Thoracic aorta (tissue), 2 donors: Measurements from ENCODE around the gene C6orf52. TPM values are rescaled to one million over a fixed set of nuclear protein-coding genes. Genes with fewer than 3 reads are reported as not detected.
A peak's percentile ranks its signal among the peaks of the same experiment; 100 is the strongest.
"Not testable (repeated sequence)": the region's sequence is repeated elsewhere in the genome, so short reads cannot be mapped to it uniquely, and the experiment has no call there.

ENCODE experiments used
- ATAC-seq: fragments of 150-250 bp; one replicate; pipeline ENCODE4 v1.8.0; 2017; ENCODE audit warnings: low read depth; ENCODE audit not compliant: insufficient number of reproducible peaks, low FRiP score
- DNase-seq: peaks from one replicate; pipeline ENCODE4 v3.0.0-alpha.2; 2020; ENCODE audit warnings: low spot score
- H3K27ac ChIP-seq, 2 donors: fragments of 200-600 bp; sonication (generic); 1 replicate in 1 of 2; 2 replicates in 1 of 2; pipeline ENCODE4 v1.5.1; 2016; ENCODE audit warnings: mild to moderate bottlenecking in 2 of 2, moderate library complexity in 2 of 2
- H3K27me3 ChIP-seq: fragments of 200-600 bp; sonication (generic); replicated peaks from 2 replicates; pipeline ENCODE4 v1.6.0; 2016; ENCODE audit warnings: mild to moderate bottlenecking; ENCODE audit not compliant: insufficient read depth
- H3K36me3 ChIP-seq: fragments of 200-600 bp; sonication (generic); one replicate; pipeline ENCODE4 v1.5.1; 2016
- H3K4me1 ChIP-seq, 2 donors: fragments of 200-600 bp; sonication (generic); 1 replicate in 1 of 2; 2 replicates in 1 of 2; pipeline versions ENCODE4 v1.5.1 to v1.6.0; 2016; ENCODE audit warnings: low read depth in 2 of 2, mild to moderate bottlenecking in 1 of 2; ENCODE audit not compliant: control insufficient read depth in 1 of 2
- H3K4me3 ChIP-seq: fragments of 200-600 bp; sonication (generic); 2 replicates; pipeline ENCODE4 v1.5.1; 2016; ENCODE audit warnings: mild to moderate bottlenecking
- H3K9me3 ChIP-seq: fragments of 200-600 bp; sonication (generic); 2 replicates; pipeline ENCODE4 v1.5.1; 2016
- total RNA-seq, 2 donors: library from RNA; depleted of rRNA; stranded (reverse); fragments of >200 nt; gene quantifications; one replicate each; pipeline versions ENCODE4 v1.1.0 to v1.2.3, GENCODE V29; 2016
- TF ChIP-seq, protein P1 (sequence below): fragments of 200-600 bp; sonication (generic); IDR thresholded peaks from one replicate; pipeline ENCODE4 v1.5.1; 2019; ENCODE audit warnings: antibody characterized with exemption

The C6orf52 gene
- total RNA-seq, 2 donors from 2014 or later = not detected

DNA sequence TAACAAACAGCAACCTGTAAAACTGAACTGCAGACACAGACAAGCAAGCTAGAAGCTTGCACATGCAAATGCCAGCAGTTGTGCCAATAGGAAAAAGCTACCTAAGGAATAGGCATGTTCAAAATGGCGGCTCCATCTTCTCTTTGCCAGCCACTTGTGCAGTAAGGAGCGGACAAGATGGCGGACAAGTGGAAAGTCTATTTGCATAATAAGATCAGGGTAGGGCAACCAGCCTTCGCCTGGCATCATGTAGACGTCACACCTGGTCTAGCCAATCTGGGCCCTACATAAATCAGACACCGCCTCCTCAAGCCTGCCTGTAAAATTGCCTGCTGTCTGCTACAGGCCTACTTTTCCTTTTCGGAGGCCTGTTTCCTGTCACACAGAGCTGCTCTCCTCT, 18.0 kb downstream of the C6orf52 start:
- TF ChIP-seq, protein P1, sequence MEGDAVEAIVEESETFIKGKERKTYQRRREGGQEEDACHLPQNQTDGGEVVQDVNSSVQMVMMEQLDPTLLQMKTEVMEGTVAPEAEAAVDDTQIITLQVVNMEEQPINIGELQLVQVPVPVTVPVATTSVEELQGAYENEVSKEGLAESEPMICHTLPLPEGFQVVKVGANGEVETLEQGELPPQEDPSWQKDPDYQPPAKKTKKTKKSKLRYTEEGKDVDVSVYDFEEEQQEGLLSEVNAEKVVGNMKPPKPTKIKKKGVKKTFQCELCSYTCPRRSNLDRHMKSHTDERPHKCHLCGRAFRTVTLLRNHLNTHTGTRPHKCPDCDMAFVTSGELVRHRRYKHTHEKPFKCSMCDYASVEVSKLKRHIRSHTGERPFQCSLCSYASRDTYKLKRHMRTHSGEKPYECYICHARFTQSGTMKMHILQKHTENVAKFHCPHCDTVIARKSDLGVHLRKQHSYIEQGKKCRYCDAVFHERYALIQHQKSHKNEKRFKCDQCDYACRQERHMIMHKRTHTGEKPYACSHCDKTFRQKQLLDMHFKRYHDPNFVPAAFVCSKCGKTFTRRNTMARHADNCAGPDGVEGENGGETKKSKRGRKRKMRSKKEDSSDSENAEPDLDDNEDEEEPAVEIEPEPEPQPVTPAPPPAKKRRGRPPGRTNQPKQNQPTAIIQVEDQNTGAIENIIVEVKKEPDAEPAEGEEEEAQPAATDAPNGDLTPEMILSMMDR = no peak
- no peak overlapping the region for H3K4me3 ChIP-seq
- no peaks in the 10 kb centered on the region for H3K9me3 ChIP-seq
- no peaks in the 10 kb centered on the region for H3K36me3 ChIP-seq
- H3K4me1 ChIP-seq = peaks cover 7 to 10% of the 10 kb centered on the region in 2 donors
- H3K27ac ChIP-seq = no peak overlapping the region
- H3K27me3 ChIP-seq = no peaks in the 10 kb centered on the region
- DNase-seq = no peak
- no peak for ATAC-seq

DNA sequence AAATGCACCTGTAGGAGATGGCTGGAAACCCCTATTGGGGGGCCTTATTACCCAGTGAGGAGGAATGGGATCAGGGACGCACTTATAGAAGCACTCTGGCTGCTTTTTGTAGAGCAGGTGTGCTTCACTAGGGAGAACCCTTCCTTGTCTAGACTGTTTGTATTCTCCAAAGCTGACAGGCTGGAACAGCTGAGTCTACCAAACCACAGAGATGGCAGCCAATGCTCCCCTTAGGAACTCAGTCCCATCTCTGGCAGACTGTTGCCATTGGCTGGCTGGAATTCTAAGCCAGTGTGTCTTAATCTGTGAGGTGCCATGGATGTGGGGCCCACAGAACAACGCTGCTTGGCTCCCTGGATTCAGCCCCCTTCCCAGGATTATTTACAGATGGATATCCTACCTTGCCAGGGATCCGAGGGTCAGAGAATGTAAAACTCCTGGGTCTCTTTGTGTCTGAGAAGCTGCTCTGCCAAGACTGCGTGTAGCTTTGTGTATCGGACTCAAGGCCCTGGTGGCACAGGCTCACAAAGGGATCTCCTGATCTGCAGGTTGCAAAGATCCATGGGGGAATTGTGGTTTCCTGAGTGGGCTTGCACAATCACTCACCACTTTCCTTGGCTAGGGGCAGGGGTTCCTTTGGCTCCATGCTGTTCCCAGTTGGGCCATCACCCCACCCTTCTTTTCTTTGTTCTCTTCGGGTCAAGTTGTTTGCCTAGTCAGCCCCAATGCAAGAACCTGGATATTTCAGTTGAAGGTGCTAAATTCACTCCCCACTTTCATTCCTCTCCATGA, 26.1 kb downstream of the C6orf52 start:
- TF ChIP-seq, protein P1 = no peak
- Histone ChIP-seq H3K27me3 (no peaks in the 10 kb centered on the region), H3K36me3 (no peaks in the 10 kb centered on the region), H3K4me3 (no peak overlapping the region), H3K9me3 (no peaks in the 10 kb centered on the region), H3K4me1 (peaks cover 7 to 12% of the 10 kb centered on the region in 2 donors), H3K27ac (no peak overlapping the region)
- no peak for ATAC-seq
- DNase-seq = no peak

DNA sequence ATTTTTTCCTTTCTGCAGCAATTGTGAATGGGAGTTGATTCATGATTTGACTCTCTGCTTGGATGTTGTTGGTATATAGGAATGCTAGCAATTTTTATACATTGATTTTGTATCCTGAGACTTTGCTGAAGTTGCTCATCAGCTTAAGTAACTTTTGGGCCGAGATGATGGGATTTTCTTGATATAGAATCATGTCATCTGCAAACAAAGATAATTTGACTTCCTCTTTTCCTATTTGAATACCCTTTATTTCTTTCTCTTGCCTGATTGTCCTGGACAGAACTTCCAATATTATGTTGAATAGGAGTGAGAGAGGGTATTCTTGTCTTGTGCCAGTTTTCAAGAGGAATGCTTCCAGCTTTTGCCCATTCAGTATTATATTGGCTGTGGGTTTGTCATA, 28.8 kb downstream of the C6orf52 start:
- H3K36me3 ChIP-seq, ATAC-seq, H3K4me3 ChIP-seq, H3K4me1 ChIP-seq, H3K27me3 ChIP-seq, DNase-seq, H3K9me3 ChIP-seq, H3K27ac ChIP-seq: not testable (repeated sequence)

DNA sequence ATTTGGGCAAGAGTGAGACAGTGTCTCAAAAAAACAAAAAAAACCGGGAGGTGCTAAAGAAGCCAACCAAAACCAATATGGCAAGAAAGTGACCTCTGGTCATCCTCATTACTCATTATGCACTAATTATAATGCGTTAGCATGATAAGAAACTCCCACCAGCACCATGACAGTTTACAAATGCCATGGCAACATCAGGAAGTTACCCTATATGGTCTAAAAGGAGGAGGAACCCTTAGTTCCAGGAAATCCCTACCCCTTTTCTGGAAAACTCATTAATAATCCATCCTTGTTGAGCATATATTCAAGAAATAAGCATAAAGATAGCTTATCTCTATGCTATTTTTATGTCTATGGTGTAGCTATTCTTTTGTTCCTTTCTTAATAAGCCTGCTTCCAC, 31.7 kb downstream of the C6orf52 start:
- Histone ChIP-seq H3K4me1 (no peaks in the 10 kb centered on the region), H3K4me3 (no peak overlapping the region), H3K27ac (no peak overlapping the region), H3K9me3 (no peaks in the 10 kb centered on the region), H3K36me3 (no peaks in the 10 kb centered on the region), H3K27me3 (no peaks in the 10 kb centered on the region)
- ATAC-seq (no peak), DNase-seq (no peak)
- TF ChIP-seq, protein P1 = no peak

DNA sequence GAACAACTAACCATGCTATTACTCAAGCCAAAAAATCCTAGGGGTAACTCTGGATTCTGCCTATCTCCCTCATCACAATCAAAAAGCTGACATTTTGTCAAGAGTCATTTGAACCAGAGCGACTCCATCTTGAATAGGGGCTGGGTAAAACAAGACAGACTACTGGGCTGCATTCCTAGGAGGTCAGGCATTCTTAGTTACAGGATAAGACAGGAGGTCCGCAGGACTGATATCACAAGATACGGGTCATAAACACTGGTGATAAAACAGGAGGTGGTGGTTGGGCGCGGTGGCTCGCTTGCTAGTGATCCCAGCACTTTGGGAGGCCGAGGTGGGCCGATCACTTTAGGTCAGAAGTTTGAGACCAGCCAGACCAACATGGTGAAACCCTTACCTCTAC, 32.2 kb downstream of the C6orf52 start:
- no peak overlapping the region for H3K4me3 ChIP-seq
- no peak for ATAC-seq
- no peaks in the 10 kb centered on the region for H3K4me1 ChIP-seq
- no peak overlapping the region for H3K27ac ChIP-seq
- TF ChIP-seq, protein P1 = no peak
- no peak for DNase-seq
- no peaks in the 10 kb centered on the region for H3K27me3 ChIP-seq
- no peaks in the 10 kb centered on the region for H3K9me3 ChIP-seq
- H3K36me3 ChIP-seq = no peaks in the 10 kb centered on the region

DNA sequence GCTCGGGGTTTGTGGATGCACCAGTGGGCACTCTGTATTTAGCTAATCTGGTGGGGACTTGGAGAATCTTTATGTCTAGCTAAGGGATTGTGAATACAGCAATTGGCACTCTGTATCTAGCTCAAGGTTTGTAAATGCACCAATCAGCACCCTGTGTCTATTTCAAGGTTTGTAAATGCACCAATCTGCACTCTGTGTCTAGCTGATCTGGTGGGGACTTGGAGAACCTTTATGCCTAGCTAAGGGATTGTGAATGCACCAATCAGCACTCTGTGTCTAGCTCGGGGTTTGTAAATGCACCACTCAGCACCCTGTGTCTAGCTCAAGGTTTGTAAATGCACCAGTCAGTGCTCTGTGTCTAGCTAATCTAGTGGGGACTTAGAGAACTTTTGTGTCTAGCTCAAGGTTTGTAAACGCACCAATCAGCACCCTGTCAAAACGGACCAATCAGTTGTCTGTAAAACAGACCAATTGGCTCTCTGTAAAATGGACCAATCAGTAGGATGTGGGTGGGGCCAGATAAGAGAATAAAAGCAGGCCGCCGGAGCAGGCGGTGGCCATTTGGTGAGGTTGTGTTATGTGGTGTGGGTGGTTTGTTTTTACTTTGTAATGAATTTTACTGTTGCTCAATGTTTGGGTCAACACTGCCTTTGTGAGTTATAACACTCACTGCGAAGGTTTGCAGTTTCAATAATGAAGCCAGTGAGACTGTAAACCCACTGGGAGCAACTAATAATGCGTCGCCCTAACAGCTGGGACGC, 33.8 kb downstream of the C6orf52 start:
- peak overlapping the region; percentile 65 for H3K4me3 ChIP-seq
- not testable (repeated sequence) for H3K36me3 ChIP-seq, ATAC-seq, H3K9me3 ChIP-seq, H3K27me3 ChIP-seq, H3K27ac ChIP-seq, H3K4me1 ChIP-seq, DNase-seq
